ENCODE data around the gene PAGR1.
"Not testable (repeated sequence)": the region's sequence is repeated elsewhere in the genome, so short reads cannot be mapped to it uniquely, and the experiment has no call there.

PAGR1 gene

GRCh38 chr16:29791845-29792807, 23.8 kb upstream of the PAGR1 start:
- DNase-seq (ENCODE audit: low spot score) = no peak

GRCh38 chr16:29793153-29793552, 22.8 kb upstream of the PAGR1 start:
- not testable (repeated sequence) for DNase-seq (ENCODE audit: low spot score)

- DNase-seq (ENCODE audit: low spot score) = no peak
Observed at GRCh38 chr16:29794231-29794710, 21.7 kb upstream of the PAGR1 start.

- DNase-seq (ENCODE audit: low spot score) = no peak
Observed at GRCh38 chr16:29802416-29802935, 13.5 kb upstream of the PAGR1 start.

- DNase-seq (ENCODE audit: low spot score) = no peak
Observed at GRCh38 chr16:29804020-29804419, 11.9 kb upstream of the PAGR1 start.

- peak; percentile 43 for DNase-seq (ENCODE audit: low spot score)
Observed at GRCh38 chr16:29804455-29805231, 11.3 kb upstream of the PAGR1 start.

- DNase-seq (ENCODE audit: low spot score) = peak; percentile 96
Observed at GRCh38 chr16:29805232-29806098, 10.5 kb upstream of the PAGR1 start.

- DNase-seq (ENCODE audit: low spot score) = no peak
Observed at GRCh38 chr16:29806099-29806579, 9.8 kb upstream of the PAGR1 start, which contains the start of gene MAZ. TSS of gene MAZ (plus strand) at chr16:29806529. CDS start at chr16:29806702, 173 bp downstream.

GRCh38 chr16:29806641-29807425, 9.1 kb upstream of the PAGR1 start:
- no peak for DNase-seq (ENCODE audit: low spot score)

GRCh38 chr16:29807426-29808218, 8.3 kb upstream of the PAGR1 start:
- DNase-seq (ENCODE audit: low spot score) = peak; percentile 81

- no peak for DNase-seq (ENCODE audit: low spot score)
Observed at GRCh38 chr16:29808219-29808900, 7.6 kb upstream of the PAGR1 start.

GRCh38 chr16:29809031-29809747, 6.8 kb upstream of the PAGR1 start:
- DNase-seq (ENCODE audit: low spot score) = no peak

- no peak for DNase-seq (ENCODE audit: low spot score)
Observed at GRCh38 chr16:29809850-29810698, 5.9 kb upstream of the PAGR1 start.

GRCh38 chr16:29810699-29811169, 5.2 kb upstream of the PAGR1 start:
- no peak for DNase-seq (ENCODE audit: low spot score)

- peak; percentile 93 for DNase-seq (ENCODE audit: low spot score)
Observed at GRCh38 chr16:29811170-29811895, 4.6 kb upstream of the PAGR1 start.

- peak; percentile 53 for DNase-seq (ENCODE audit: low spot score)
Observed at GRCh38 chr16:29811896-29812665, 3.9 kb upstream of the PAGR1 start, which contains the start of gene PRRT2. TSS of gene PRRT2 (plus strand) at chr16:29812193. CDS start at chr16:29813055, 862 bp downstream.

Data from AG08396 (cell line).